ENCODE data around the gene COG2. TPM values are rescaled to one million over a fixed set of nuclear protein-coding genes. Genes with fewer than 3 reads are reported as not detected.

COG2 gene
- total and polyA plus RNA-seq, 2 of the 13 experiments (the other 11 are each of a cell fraction or from before 2014, with no cell fraction given), result 16.8 to 36.3 TPM

- TF ChIP-seq TBX2 (CRISPR knock-in tag; IDR thresholded peaks at IDR 0.05; ENCODE audit: borderline replicate concordance) (peak; percentile 50; the same call in 1 of the 2 replicates), ATF7-NPFF (CRISPR knock-in tag; IDR thresholded peaks at IDR 0.05; ENCODE audit: low read depth) (no peak), MIER3 (CRISPR knock-in tag; IDR thresholded peaks at IDR 0.05; ENCODE audit: borderline replicate concordance) (no peak), ZNF883 (CRISPR knock-in tag; IDR thresholded peaks at IDR 0.05; ENCODE audit: not compliant biosample characterization) (peak; percentile 8), ESRRA (CRISPR knock-in tag; IDR thresholded peaks at IDR 0.05; ENCODE audit: low read depth) (no peak), RBFOX2 (IDR thresholded peaks at IDR 0.05; ENCODE audit: low read depth, low read length) (peak; percentile 61)
These were observed 63.9 kb downstream of the COG2 start (continued) for GRCh38 chr1:230706020-230706699.

- DNase-seq (ENCODE audit: low spot score), result no peak
- H3K79me2 ChIP-seq (ENCODE audit: insufficient read depth, low read length), result peaks cover 68% of the 10 kb centered on the region
- peak overlapping the region; percentile 56 for H3K9ac ChIP-seq (ENCODE audit: insufficient read depth, low read depth, low read length)
- peak overlapping the region; percentile 93 for H3K27ac ChIP-seq (ENCODE audit: extremely low read length, insufficient read depth, low read length)
- 60% methylated on average over 8 of the region's 20 CpGs for WGBS (ENCODE audit: low lambda C conversion rate)
- intact Hi-C loops (cut with micrococcal nuclease; ENCODE audit: unreplicated experiment), result no loop called here
- no TSS peak for BruUV-seq (replicated peaks)
- no peaks in the 10 kb centered on the region for H3K9me3 ChIP-seq (ENCODE audit: low read length)
- peaks cover 89% of the 10 kb centered on the region for H4K20me1 ChIP-seq (ENCODE audit: insufficient read depth, low read length)
- peaks cover 32 to 63% of the 10 kb centered on the region in 2 experiments for H3K36me3 ChIP-seq (replicated peaks in 1 of 2; ENCODE audit: control insufficient read depth in 1 of 2, insufficient read depth in 2 of 2, low read length in 2 of 2)
- no peak for ATAC-seq
- in situ Hi-C loops (cut with HindIII; ENCODE audit: extremely low pct_ligation_motif_present, low pct_unique_long_range_greater_than_20kb), result no loop called here
- H3K4me3 ChIP-seq (replicated peaks in 1 of 3; ENCODE audit: insufficient read depth in 1 of 3, low read depth in 2 of 3, low read length in 3 of 3), result peak overlapping the region; percentile 20 to 92 (median 41)
- no peak for FAIRE-seq
- ChIA-PET POLR2A (interaction anchor here (1.8 to 2.0 kb wide), 2 partner anchors 21 to 46 kb away, joined by 15 to 25 read pairs; no protein-coding TSS in a partner anchor), CTCF (ENCODE audit: low intra/inter-chr PET ratio, low total read pairs) (no interaction called here)
- no peaks in the 10 kb centered on the region for H3K27me3 ChIP-seq (ENCODE audit: control insufficient read depth in 1 of 2, insufficient read depth in 2 of 2, low read length in 2 of 2)
- no peak overlapping the region for H2AFZ ChIP-seq (ENCODE audit: low read length)
- peak overlapping the region; percentile 97 for H3K4me2 ChIP-seq (ENCODE audit: low read depth, low read length)
- H3K4me1 ChIP-seq (ENCODE audit: insufficient read depth, low read length), result peaks cover 100% of the 10 kb centered on the region
- TF ChIP-seq HBP1 (CRISPR knock-in tag; IDR thresholded peaks at IDR 0.05; ENCODE audit: low read depth) (0 out of 2 replicates have a peak, but pooled peaks have one; percentile 5), POLR2AphosphoS5 (IDR thresholded peaks at IDR 0.05; ENCODE audit: low read depth, low read length) (peak; percentile 11; the same call in 1 of the 2 replicates), PBX2 (CRISPR knock-in tag; IDR thresholded peaks at IDR 0.05) (no peak), ZFP91 (CRISPR knock-in tag; IDR thresholded peaks at IDR 0.05; ENCODE audit: borderline replicate concordance) (0 out of 2 replicates have a peak, but pooled peaks have one; percentile 40), PAF1 (CRISPR knock-in tag; IDR thresholded peaks at IDR 0.05) (no peak; the same call in none of the 2 replicates), MXI1 (IDR thresholded peaks at IDR 0.05; ENCODE audit: borderline replicate concordance, low read depth, low read length) (no peak)
These were observed 64.8 kb downstream of the COG2 start for GRCh38 chr1:230706887-230707731.
